ENCODE data around the gene LRMDA.

- TF ChIP-seq CTCF (IDR thresholded peaks at IDR 0.05), result no peak
- no peak for TF ChIP-seq EZH2 (IDR thresholded peaks at IDR 0.05; ENCODE audit: borderline replicate concordance, insufficient read depth, low read depth, low read length, poor library complexity, severe bottlenecking)
Observed at GRCh38 chr10:75929630-75930161, 498.3 kb downstream of the LRMDA start.
